Measurements from ENCODE around the gene SLC39A11. TPM values are rescaled to one million over a fixed set of nuclear protein-coding genes. Genes with fewer than 3 reads are reported as not detected.

SLC39A11 gene
- total and polyA plus RNA-seq, 3 donors from 2014 or later = 11.4 to 18.6 (median 18.0) TPM

- Histone ChIP-seq H3K4me3 (no peak overlapping the region), H3K9me3 (no peaks in the 10 kb centered on the region), H3K27ac (no peak overlapping the region), H3K36me3 (ENCODE audit: low read depth, missing control alignments) (no peaks in the 10 kb centered on the region), H3K4me1 (no peaks in the 10 kb centered on the region), H3K27me3 (no peaks in the 10 kb centered on the region)
- TF ChIP-seq POLR2A (IDR thresholded peaks at IDR 0.05) = no peak
- TF ChIP-seq CTCF (IDR thresholded peaks at IDR 0.05) = no peak
- 65 to 81% methylated on average over 5 of the region's 5 CpGs for WGBS, 2 donors
- no peak for DNase-seq
- intact Hi-C loops (cut with DNase I; ENCODE audit: low total_unique reads) = no loop called here
Measured at GRCh38 chr17:73118951-73119391, 26.5 kb upstream of the SLC39A11 start.

- no peak for TF ChIP-seq POLR2A (IDR thresholded peaks at IDR 0.05)
- TF ChIP-seq CTCF (IDR thresholded peaks at IDR 0.05) = no peak
- DNase-seq = no peak
- no peak overlapping the region for H3K27ac ChIP-seq
- H3K4me1 ChIP-seq = no peaks in the 10 kb centered on the region
- H3K36me3 ChIP-seq (ENCODE audit: low read depth, missing control alignments) = no peaks in the 10 kb centered on the region
- intact Hi-C loops (cut with DNase I; ENCODE audit: low total_unique reads) = no loop called here
- H3K9me3 ChIP-seq = no peaks in the 10 kb centered on the region
- no peak overlapping the region for H3K4me3 ChIP-seq
- no peaks in the 10 kb centered on the region for H3K27me3 ChIP-seq
- WGBS, 2 donors = 96% methylated on average over 4 of the region's 4 CpGs
Measured at GRCh38 chr17:73118139-73118538, 25.7 kb upstream of the SLC39A11 start.

- 93 to 94% methylated on average over 5 of the region's 5 CpGs for WGBS, 2 donors
- Histone ChIP-seq H3K4me1 (no peaks in the 10 kb centered on the region), H3K9me3 (no peaks in the 10 kb centered on the region), H3K27me3 (no peaks in the 10 kb centered on the region), H3K27ac (no peak overlapping the region), H3K36me3 (ENCODE audit: low read depth, missing control alignments) (no peaks in the 10 kb centered on the region), H3K4me3 (no peak overlapping the region)
- no peak for TF ChIP-seq CTCF (IDR thresholded peaks at IDR 0.05)
- TF ChIP-seq POLR2A (IDR thresholded peaks at IDR 0.05) = no peak
- intact Hi-C loops (cut with DNase I; ENCODE audit: low total_unique reads) = no loop called here
- DNase-seq = no peak
Measured at GRCh38 chr17:73112246-73112645, 19.8 kb upstream of the SLC39A11 start.

- Histone ChIP-seq H3K27ac (no peak overlapping the region), H3K4me1 (no peaks in the 10 kb centered on the region), H3K36me3 (ENCODE audit: low read depth, missing control alignments) (no peaks in the 10 kb centered on the region), H3K4me3 (no peak overlapping the region), H3K27me3 (no peaks in the 10 kb centered on the region), H3K9me3 (no peaks in the 10 kb centered on the region)
- intact Hi-C loops (cut with DNase I; ENCODE audit: low total_unique reads) = no loop called here
- WGBS, 2 donors = 93 to 94% methylated on average over 6 of the region's 6 CpGs
- TF ChIP-seq POLR2A (IDR thresholded peaks at IDR 0.05) = no peak
- no peak for TF ChIP-seq CTCF (IDR thresholded peaks at IDR 0.05)
- no peak for DNase-seq
Measured at GRCh38 chr17:73111386-73111785, 18.9 kb upstream of the SLC39A11 start.

- Histone ChIP-seq H3K27ac (no peak overlapping the region), H3K4me1 (no peaks in the 10 kb centered on the region), H3K36me3 (ENCODE audit: low read depth, missing control alignments) (no peaks in the 10 kb centered on the region), H3K27me3 (no peaks in the 10 kb centered on the region), H3K4me3 (no peak overlapping the region), H3K9me3 (no peaks in the 10 kb centered on the region)
- DNase-seq = no peak
- TF ChIP-seq POLR2A (IDR thresholded peaks at IDR 0.05) (no peak), CTCF (IDR thresholded peaks at IDR 0.05) (no peak)
- WGBS, 2 donors = 51 to 58% methylated on average over 4 of the region's 4 CpGs
- intact Hi-C loops (cut with DNase I; ENCODE audit: low total_unique reads) = no loop called here
Measured at GRCh38 chr17:73107191-73107590, 14.7 kb upstream of the SLC39A11 start.

All from testis (tissue), 3 donors.